ENCODE data around the gene AZIN2. TPM values are rescaled to one million over a fixed set of nuclear protein-coding genes. Genes with fewer than 3 reads are reported as not detected.

AZIN2 gene
- total and polyA plus RNA-seq, 2 of the 13 experiments (the other 11 are each of a cell fraction or from before 2014, with no cell fraction given) = 1.7 to 3.5 TPM

DNA sequence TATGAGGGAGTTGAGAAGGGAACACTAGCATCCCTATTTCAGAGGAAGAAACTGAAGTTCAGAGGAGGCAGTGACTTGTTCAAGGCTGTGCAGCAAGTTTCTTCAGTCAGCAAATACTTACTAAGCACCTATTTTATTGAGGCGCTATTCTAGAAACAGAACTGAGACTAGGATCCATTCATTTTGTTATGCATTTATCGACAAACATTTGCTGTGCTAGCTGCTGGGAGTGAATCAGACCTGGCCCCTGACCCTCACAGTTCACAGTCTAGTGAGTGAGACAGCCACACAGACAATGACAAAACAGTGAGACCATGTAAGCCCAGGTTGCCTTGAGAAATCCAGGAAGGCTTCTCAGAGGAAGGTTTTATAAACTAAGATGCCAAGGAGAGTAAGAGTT is 72.7 kb downstream of the AZIN2 start:
- in situ Hi-C loops (cut with HindIII; ENCODE audit: extremely low pct_ligation_motif_present, low pct_unique_long_range_greater_than_20kb) (no loop called here), intact Hi-C loops (cut with micrococcal nuclease; ENCODE audit: unreplicated experiment) (no loop called here)
- ChIA-PET CTCF (ENCODE audit: low intra/inter-chr PET ratio, low total read pairs) (no interaction called here), POLR2A (no interaction called here)
- H3K79me2 ChIP-seq (ENCODE audit: insufficient read depth, low read length) = no peaks in the 10 kb centered on the region
- no peaks in the 10 kb centered on the region for H3K27me3 ChIP-seq (ENCODE audit: control insufficient read depth in 1 of 2, insufficient read depth in 2 of 2, low read length in 2 of 2)
- 75% methylated on average over 2 of the region's 2 CpGs for WGBS (ENCODE audit: low lambda C conversion rate)
- H3K27ac ChIP-seq (ENCODE audit: extremely low read length, insufficient read depth, low read length) = no peak overlapping the region
- no peak overlapping the region for H3K9ac ChIP-seq (ENCODE audit: insufficient read depth, low read depth, low read length)
- H3K4me1 ChIP-seq (ENCODE audit: insufficient read depth, low read length) = peaks cover 25% of the 10 kb centered on the region
- FAIRE-seq (no peak), DNase-seq (ENCODE audit: low spot score) (no peak), ATAC-seq (no peak)
- no peaks in the 10 kb centered on the region for H3K9me3 ChIP-seq (ENCODE audit: low read length)
- no TSS peak for BruUV-seq (replicated peaks)
- H3K4me2 ChIP-seq (ENCODE audit: low read depth, low read length) = no peak overlapping the region
- H3K4me3 ChIP-seq (replicated peaks in 1 of 3; ENCODE audit: insufficient read depth in 1 of 3, low read depth in 2 of 3, low read length in 3 of 3) = no peak overlapping the region
- no peaks in the 10 kb centered on the region for H3K36me3 ChIP-seq (replicated peaks in 1 of 2; ENCODE audit: control insufficient read depth in 1 of 2, insufficient read depth in 2 of 2, low read length in 2 of 2)
- no peaks in the 10 kb centered on the region for H4K20me1 ChIP-seq (ENCODE audit: insufficient read depth, low read length)
- no peak overlapping the region for H2AFZ ChIP-seq (ENCODE audit: low read length)
- TF ChIP-seq, protein P1, sequence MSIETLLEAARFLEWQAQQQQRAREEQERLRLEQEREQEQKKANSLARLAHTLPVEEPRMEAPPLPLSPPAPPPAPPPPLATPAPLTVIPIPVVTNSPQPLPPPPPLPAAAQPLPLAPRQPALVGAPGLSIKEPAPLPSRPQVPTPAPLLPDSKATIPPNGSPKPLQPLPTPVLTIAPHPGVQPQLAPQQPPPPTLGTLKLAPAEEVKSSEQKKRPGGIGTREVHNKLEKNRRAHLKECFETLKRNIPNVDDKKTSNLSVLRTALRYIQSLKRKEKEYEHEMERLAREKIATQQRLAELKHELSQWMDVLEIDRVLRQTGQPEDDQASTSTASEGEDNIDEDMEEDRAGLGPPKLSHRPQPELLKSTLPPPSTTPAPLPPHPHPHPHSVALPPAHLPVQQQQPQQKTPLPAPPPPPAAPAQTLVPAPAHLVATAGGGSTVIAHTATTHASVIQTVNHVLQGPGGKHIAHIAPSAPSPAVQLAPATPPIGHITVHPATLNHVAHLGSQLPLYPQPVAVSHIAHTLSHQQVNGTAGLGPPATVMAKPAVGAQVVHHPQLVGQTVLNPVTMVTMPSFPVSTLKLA (IDR thresholded peaks at IDR 0.05) = no peak
- TF ChIP-seq ZNF232 (CRISPR knock-in tag; IDR thresholded peaks at IDR 0.05; ENCODE audit: borderline replicate concordance) = no peak
- no peak for TF ChIP-seq ZFP41 (CRISPR knock-in tag; IDR thresholded peaks at IDR 0.05; ENCODE audit: borderline replicate concordance)
- no peak for TF ChIP-seq THAP7 (CRISPR knock-in tag; IDR thresholded peaks at IDR 0.05)
- TF ChIP-seq, protein P2, sequence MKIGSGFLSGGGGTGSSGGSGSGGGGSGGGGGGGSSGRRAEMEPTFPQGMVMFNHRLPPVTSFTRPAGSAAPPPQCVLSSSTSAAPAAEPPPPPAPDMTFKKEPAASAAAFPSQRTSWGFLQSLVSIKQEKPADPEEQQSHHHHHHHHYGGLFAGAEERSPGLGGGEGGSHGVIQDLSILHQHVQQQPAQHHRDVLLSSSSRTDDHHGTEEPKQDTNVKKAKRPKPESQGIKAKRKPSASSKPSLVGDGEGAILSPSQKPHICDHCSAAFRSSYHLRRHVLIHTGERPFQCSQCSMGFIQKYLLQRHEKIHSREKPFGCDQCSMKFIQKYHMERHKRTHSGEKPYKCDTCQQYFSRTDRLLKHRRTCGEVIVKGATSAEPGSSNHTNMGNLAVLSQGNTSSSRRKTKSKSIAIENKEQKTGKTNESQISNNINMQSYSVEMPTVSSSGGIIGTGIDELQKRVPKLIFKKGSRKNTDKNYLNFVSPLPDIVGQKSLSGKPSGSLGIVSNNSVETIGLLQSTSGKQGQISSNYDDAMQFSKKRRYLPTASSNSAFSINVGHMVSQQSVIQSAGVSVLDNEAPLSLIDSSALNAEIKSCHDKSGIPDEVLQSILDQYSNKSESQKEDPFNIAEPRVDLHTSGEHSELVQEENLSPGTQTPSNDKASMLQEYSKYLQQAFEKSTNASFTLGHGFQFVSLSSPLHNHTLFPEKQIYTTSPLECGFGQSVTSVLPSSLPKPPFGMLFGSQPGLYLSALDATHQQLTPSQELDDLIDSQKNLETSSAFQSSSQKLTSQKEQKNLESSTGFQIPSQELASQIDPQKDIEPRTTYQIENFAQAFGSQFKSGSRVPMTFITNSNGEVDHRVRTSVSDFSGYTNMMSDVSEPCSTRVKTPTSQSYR (CRISPR knock-in tag; IDR thresholded peaks at IDR 0.05; ENCODE audit: borderline replicate concordance) = no peak
- TF ChIP-seq PCBP1 (IDR thresholded peaks at IDR 0.05; ENCODE audit: borderline replicate concordance, low read depth, low read length) = no peak
- TF ChIP-seq NCOA1 (CRISPR knock-in tag; IDR thresholded peaks at IDR 0.05) = no peak
- no peak for TF ChIP-seq KLF13 (CRISPR knock-in tag; IDR thresholded peaks at IDR 0.05)
- TF ChIP-seq, protein P3, sequence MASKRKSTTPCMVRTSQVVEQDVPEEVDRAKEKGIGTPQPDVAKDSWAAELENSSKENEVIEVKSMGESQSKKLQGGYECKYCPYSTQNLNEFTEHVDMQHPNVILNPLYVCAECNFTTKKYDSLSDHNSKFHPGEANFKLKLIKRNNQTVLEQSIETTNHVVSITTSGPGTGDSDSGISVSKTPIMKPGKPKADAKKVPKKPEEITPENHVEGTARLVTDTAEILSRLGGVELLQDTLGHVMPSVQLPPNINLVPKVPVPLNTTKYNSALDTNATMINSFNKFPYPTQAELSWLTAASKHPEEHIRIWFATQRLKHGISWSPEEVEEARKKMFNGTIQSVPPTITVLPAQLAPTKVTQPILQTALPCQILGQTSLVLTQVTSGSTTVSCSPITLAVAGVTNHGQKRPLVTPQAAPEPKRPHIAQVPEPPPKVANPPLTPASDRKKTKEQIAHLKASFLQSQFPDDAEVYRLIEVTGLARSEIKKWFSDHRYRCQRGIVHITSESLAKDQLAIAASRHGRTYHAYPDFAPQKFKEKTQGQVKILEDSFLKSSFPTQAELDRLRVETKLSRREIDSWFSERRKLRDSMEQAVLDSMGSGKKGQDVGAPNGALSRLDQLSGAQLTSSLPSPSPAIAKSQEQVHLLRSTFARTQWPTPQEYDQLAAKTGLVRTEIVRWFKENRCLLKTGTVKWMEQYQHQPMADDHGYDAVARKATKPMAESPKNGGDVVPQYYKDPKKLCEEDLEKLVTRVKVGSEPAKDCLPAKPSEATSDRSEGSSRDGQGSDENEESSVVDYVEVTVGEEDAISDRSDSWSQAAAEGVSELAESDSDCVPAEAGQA (IDR thresholded peaks at IDR 0.05; ENCODE audit: low read depth) = no peak
- TF ChIP-seq, protein P3 (CRISPR knock-in tag; IDR thresholded peaks at IDR 0.05; ENCODE audit: borderline replicate concordance) = no peak
- TF ChIP-seq ZNF776 (CRISPR knock-in tag; IDR thresholded peaks at IDR 0.05) = no peak
- no peak for TF ChIP-seq ZNF557 (CRISPR knock-in tag; IDR thresholded peaks at IDR 0.05)

Measured in HepG2 (cell line).